OCI-LY7 (cell line): Measurements from ENCODE around the gene ALDOB. TPM values are rescaled to one million over a fixed set of nuclear protein-coding genes. Genes with fewer than 3 reads are reported as not detected.

ENCODE experiments used
- BruUV-seq: library from RNA; stranded (reverse); fragments of 400-500 nt; replicated peaks from 2 replicates; lab custom pipeline; 2021; lab: Mats Ljungman, UMichigan
- CTCF ChIA-PET: fragments of 300-600 bp; sonication (Branson Sonifier 250); formaldehyde crosslinking; loops from one replicate; lab custom pipeline; 2022; ENCODE audit warnings: antibody characterized with exemption; ENCODE audit not compliant: unreplicated experiment; lab: Charles Lee
- POLR2A ChIA-PET: fragments of 300-600 bp; sonication (Branson Sonifier 250); formaldehyde crosslinking; loops from one replicate; lab custom pipeline; 2022; ENCODE audit warnings: antibody characterized with exemption; lab: Charles Lee
- DNase-seq: peaks from one replicate; pipeline ENCODE4 v3.0.0-alpha.2; 2015; ENCODE audit warnings: low spot score
- H2AFZ ChIP-seq: fragments of 200-600 bp; sonication (generic), shearing (Covaris generic); 2 replicates; pipeline ENCODE4 v1.6.1; 2014; ENCODE audit warnings: mild to moderate bottlenecking, antibody characterized with exemption, low read length, moderate library complexity
- H3K27ac ChIP-seq: fragments of 200-600 bp; sonication (generic); 2 replicates; pipeline ENCODE4 v1.5.1; 2014; ENCODE audit warnings: mixed run types, low read depth, mild to moderate bottlenecking, moderate library complexity, low read length, inconsistent platforms; ENCODE audit not compliant: poor library complexity, severe bottlenecking
- H3K36me3 ChIP-seq: fragments of 200-600 bp; sonication (generic); 2 replicates; pipeline ENCODE4 v1.6.1; 2014; ENCODE audit warnings: mild to moderate bottlenecking, antibody characterized with exemption, low read length, moderate library complexity, mixed read lengths; ENCODE audit not compliant: insufficient read depth
- H3K4me1 ChIP-seq: fragments of 200-600 bp; sonication (generic); 2 replicates; pipeline ENCODE4 v1.5.1; 2014; ENCODE audit warnings: mild to moderate bottlenecking, low read length; ENCODE audit not compliant: insufficient read depth, poor library complexity, severe bottlenecking
- H3K4me2 ChIP-seq: fragments of 200-600 bp; sonication (generic); 2 replicates; pipeline ENCODE4 v1.6.1; 2014; ENCODE audit warnings: mild to moderate bottlenecking, low read length
- H3K4me3 ChIP-seq: fragments of 200-600 bp; sonication (generic); 2 replicates; pipeline ENCODE4 v1.5.1; 2014; ENCODE audit warnings: mild to moderate bottlenecking, low read depth, low read length; ENCODE audit not compliant: poor library complexity, severe bottlenecking
- H3K79me2 ChIP-seq: fragments of 200-600 bp; sonication (generic); 2 replicates; pipeline ENCODE4 v1.6.1; 2016; ENCODE audit warnings: low read depth, mild to moderate bottlenecking, low read length, moderate library complexity, mixed read lengths; ENCODE audit not compliant: insufficient read depth
- H3K9me2 ChIP-seq: fragments of 200-600 bp; sonication (generic); 2 replicates; pipeline ENCODE4 v1.6.1; 2016; ENCODE audit warnings: mild to moderate bottlenecking, low read length, mixed read lengths; ENCODE audit not compliant: insufficient read depth
- H3K9me3 ChIP-seq: fragments of 200-600 bp; sonication (generic); 2 replicates; pipeline ENCODE4 v1.6.1; 2014; ENCODE audit warnings: mild to moderate bottlenecking, mixed run types, low read length, mixed read lengths
- H4K20me1 ChIP-seq: fragments of 200-600 bp; sonication (generic); 2 replicates; pipeline ENCODE4 v1.6.1; 2014; ENCODE audit warnings: mild to moderate bottlenecking, antibody characterized with exemption, low read length, moderate library complexity, mixed read lengths; ENCODE audit not compliant: insufficient read depth
- EZH2phosphoT487 ChIP-seq: fragments of 200-600 bp; sonication (generic); IDR thresholded peaks from 2 replicates; pipeline ENCODE4 v1.6.1; 2018; ENCODE audit warnings: low read depth, borderline replicate concordance, mild to moderate bottlenecking, mixed run types, antibody characterized with exemption, low read length, moderate library complexity, mixed read lengths
- intact Hi-C: fragments of 100-400 bp; cut with micrococcal nuclease; formaldehyde crosslinking; loops from one replicate; pipeline ENCODE4 v1.10.0; 2022; ENCODE audit not compliant: unreplicated experiment
- total RNA-seq, 2 experiments: library from RNA; depleted of rRNA in 1 of 2; stranded (reverse); fragments of >200 nt in 1 of 2; shearing (Covaris generic) in 1 of 2; gene quantifications; 2 replicates each; pipeline ENCODE4 v1.2.3, GENCODE V29; 2014 to 2022
- TF ChIP-seq, protein P1 (sequence below): fragments of 200-600 bp; sonication (generic); conservative IDR thresholded peaks from 2 replicates; pipeline ENCODE4 v1.5.1; 2014; ENCODE audit warnings: mild to moderate bottlenecking, antibody characterized with exemption, low read length, moderate library complexity, mixed read lengths

The ALDOB gene
- total RNA-seq, 2 experiments from 2014 or later = not detected

DNA sequence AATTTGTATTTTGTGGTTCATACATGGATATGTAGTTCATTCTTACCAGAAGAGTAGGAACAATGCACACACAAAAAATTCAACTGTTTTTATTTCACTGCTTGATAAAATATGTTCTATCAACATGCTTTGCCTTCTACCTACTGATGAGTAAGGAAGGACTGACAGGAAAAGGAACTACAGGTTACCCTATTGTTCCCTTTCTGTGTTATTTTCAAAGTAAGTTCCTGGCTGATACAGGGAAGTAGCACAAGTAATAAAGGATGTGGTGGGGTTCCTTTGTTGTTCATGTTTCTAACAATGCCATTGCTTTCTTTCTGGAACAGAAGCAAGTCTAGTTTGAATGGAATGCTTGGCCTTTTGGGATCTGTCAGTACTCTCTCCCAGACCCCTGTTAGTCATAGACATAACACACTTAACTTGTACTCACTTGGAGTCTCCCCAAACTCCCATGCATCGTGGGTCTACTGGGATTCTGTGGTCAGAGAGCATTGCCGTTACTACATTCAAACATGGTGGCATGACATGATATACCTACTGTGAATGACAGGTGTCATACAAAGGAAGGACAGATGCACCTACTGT lies 20.2 kb upstream of the ALDOB start:
- Histone ChIP-seq H3K4me1 (no peaks in the 10 kb centered on the region), H3K9me2 (no peaks in the 10 kb centered on the region), H3K27ac (no peak overlapping the region), H3K36me3 (no peaks in the 10 kb centered on the region), H4K20me1 (no peaks in the 10 kb centered on the region), H2AFZ (no peak overlapping the region), H3K79me2 (no peaks in the 10 kb centered on the region), H3K9me3 (no peaks in the 10 kb centered on the region), H3K4me2 (no peak overlapping the region), H3K4me3 (no peak overlapping the region)
- TF ChIP-seq EZH2phosphoT487 = no peak
- TF ChIP-seq, protein P1, sequence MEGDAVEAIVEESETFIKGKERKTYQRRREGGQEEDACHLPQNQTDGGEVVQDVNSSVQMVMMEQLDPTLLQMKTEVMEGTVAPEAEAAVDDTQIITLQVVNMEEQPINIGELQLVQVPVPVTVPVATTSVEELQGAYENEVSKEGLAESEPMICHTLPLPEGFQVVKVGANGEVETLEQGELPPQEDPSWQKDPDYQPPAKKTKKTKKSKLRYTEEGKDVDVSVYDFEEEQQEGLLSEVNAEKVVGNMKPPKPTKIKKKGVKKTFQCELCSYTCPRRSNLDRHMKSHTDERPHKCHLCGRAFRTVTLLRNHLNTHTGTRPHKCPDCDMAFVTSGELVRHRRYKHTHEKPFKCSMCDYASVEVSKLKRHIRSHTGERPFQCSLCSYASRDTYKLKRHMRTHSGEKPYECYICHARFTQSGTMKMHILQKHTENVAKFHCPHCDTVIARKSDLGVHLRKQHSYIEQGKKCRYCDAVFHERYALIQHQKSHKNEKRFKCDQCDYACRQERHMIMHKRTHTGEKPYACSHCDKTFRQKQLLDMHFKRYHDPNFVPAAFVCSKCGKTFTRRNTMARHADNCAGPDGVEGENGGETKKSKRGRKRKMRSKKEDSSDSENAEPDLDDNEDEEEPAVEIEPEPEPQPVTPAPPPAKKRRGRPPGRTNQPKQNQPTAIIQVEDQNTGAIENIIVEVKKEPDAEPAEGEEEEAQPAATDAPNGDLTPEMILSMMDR = no peak
- DNase-seq = no peak
- CTCF ChIA-PET = no interaction called here
- BruUV-seq = no TSS peak
- intact Hi-C loops = no loop called here
- POLR2A ChIA-PET = interaction anchor here (1.5 kb wide), 1 partner anchor 12 kb away, joined by 3 read pairs; no protein-coding TSS in a partner anchor

GRCh38 chr9:101453776-101454570 lies 18.4 kb upstream of the ALDOB start:
- DNase-seq = no peak
- intact Hi-C loops = no loop called here
- Histone ChIP-seq H3K4me1 (peaks cover 5% of the 10 kb centered on the region), H3K9me3 (no peaks in the 10 kb centered on the region), H3K4me2 (no peak overlapping the region), H3K36me3 (no peaks in the 10 kb centered on the region), H2AFZ (no peak overlapping the region), H4K20me1 (no peaks in the 10 kb centered on the region), H3K4me3 (no peak overlapping the region), H3K79me2 (no peaks in the 10 kb centered on the region), H3K9me2 (no peaks in the 10 kb centered on the region), H3K27ac (no peak overlapping the region)
- BruUV-seq = no TSS peak
- POLR2A ChIA-PET = interaction anchor here (1.5 kb wide), 1 partner anchor 10 kb away, joined by 3 read pairs; no protein-coding TSS in a partner anchor
- CTCF ChIA-PET = no interaction called here
- TF ChIP-seq, protein P1 = no peak
- TF ChIP-seq EZH2phosphoT487 = no peak

DNA sequence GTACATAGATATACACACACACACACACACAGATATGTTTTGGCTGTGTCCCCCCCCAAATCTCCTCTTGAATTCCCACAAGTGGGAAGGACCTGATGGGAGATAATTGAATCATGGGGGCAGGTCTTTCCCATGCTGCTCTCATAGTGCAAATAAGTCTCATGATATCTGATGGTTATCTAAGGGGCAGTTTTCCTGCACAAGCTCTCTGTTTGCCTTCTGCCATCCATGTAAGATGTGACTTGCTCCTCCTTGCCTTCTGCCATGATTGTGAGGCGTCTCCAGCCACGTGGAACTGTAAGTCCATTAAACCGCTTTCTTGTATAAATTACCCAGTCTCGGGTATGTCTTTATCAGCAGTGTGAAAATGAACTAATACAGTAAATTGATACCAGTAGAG lies 15.9 kb upstream of the ALDOB start:
- intact Hi-C loops = no loop called here
- H3K36me3 ChIP-seq = no peaks in the 10 kb centered on the region
- CTCF ChIA-PET = no interaction called here
- no peak overlapping the region for H3K4me3 ChIP-seq
- no peaks in the 10 kb centered on the region for H3K9me3 ChIP-seq
- no peak for DNase-seq
- no peaks in the 10 kb centered on the region for H3K9me2 ChIP-seq
- H3K79me2 ChIP-seq = no peaks in the 10 kb centered on the region
- no peak overlapping the region for H3K27ac ChIP-seq
- H3K4me2 ChIP-seq = no peak overlapping the region
- no peak overlapping the region for H2AFZ ChIP-seq
- no TSS peak for BruUV-seq
- POLR2A ChIA-PET = no interaction called here
- H4K20me1 ChIP-seq = no peaks in the 10 kb centered on the region
- H3K4me1 ChIP-seq = peaks cover 5% of the 10 kb centered on the region
- TF ChIP-seq, protein P1 = no peak
- no peak for TF ChIP-seq EZH2phosphoT487
